ACC112 (cell line): ENCODE measurements around the gene INPP5A.
"Not testable (repeated sequence)": the region's sequence is repeated elsewhere in the genome, so short reads cannot be mapped to it uniquely, and the experiment has no call there.

Source experiments
- H2AFZ ChIP-seq: fragments of 200-600 bp; sonication (generic); one replicate; pipeline ENCODE4 v1.6.0; 2017; ENCODE audit warnings: antibody characterized with exemption, low read length; ENCODE audit not compliant: unreplicated experiment
- H3K27ac ChIP-seq: fragments of 200-600 bp; sonication (generic); 2 replicates; pipeline ENCODE4 v1.5.1; 2014; ENCODE audit warnings: low read depth, mild to moderate bottlenecking, antibody characterized with exemption, low read length, moderate library complexity
- H3K27me3 ChIP-seq: fragments of 200-600 bp; sonication (generic); 2 replicates; pipeline ENCODE4 v1.6.1; 2014; ENCODE audit warnings: mild to moderate bottlenecking, antibody characterized with exemption, low read length, moderate library complexity, mixed read lengths; ENCODE audit not compliant: insufficient read depth
- H3K36me3 ChIP-seq: fragments of 200-600 bp; sonication (generic); 2 replicates; pipeline ENCODE4 v1.6.1; 2016; ENCODE audit warnings: mild to moderate bottlenecking, antibody characterized with exemption, low read length, moderate library complexity, mixed read lengths; ENCODE audit not compliant: insufficient read depth
- H3K4me1 ChIP-seq: fragments of 200-600 bp; sonication (generic); one replicate; pipeline ENCODE4 v1.6.1; 2016; ENCODE audit warnings: low read length, mixed read lengths; ENCODE audit not compliant: insufficient read depth, unreplicated experiment, control insufficient read depth
- H3K4me3 ChIP-seq: fragments of 200-600 bp; sonication (generic); 2 replicates; pipeline ENCODE4 v1.5.1; 2014; ENCODE audit warnings: mild to moderate bottlenecking, low read depth, low read length
- H3K79me2 ChIP-seq: fragments of 200-600 bp; sonication (generic); one replicate; pipeline ENCODE4 v1.6.0; 2016; ENCODE audit warnings: low read length; ENCODE audit not compliant: control insufficient read depth, unreplicated experiment, insufficient read depth

INPP5A gene

GRCh38 chr10:132665946-132666704 is 128.5 kb downstream of the INPP5A start:
- Histone ChIP-seq H3K36me3 (no peaks in the 10 kb centered on the region), H3K27me3 (no peaks in the 10 kb centered on the region), H3K79me2 (peaks cover 5% of the 10 kb centered on the region), H3K27ac (peak overlapping the region; percentile 98), H3K4me1 (peaks cover 29% of the 10 kb centered on the region), H2AFZ (peak overlapping the region; percentile 45), H3K4me3 (peak overlapping the region; percentile 65)

- peaks cover 5% of the 10 kb centered on the region for H3K79me2 ChIP-seq
- peak overlapping the region; percentile 65 for H3K4me3 ChIP-seq
- no peaks in the 10 kb centered on the region for H3K36me3 ChIP-seq
- no peaks in the 10 kb centered on the region for H3K27me3 ChIP-seq
- H3K27ac ChIP-seq = peak overlapping the region; percentile 98
- peaks cover 29% of the 10 kb centered on the region for H3K4me1 ChIP-seq
- H2AFZ ChIP-seq = no peak overlapping the region
Observed at GRCh38 chr10:132666705-132667341, 129.2 kb downstream of the INPP5A start.

- Histone ChIP-seq H3K27me3 (no peaks in the 10 kb centered on the region), H3K4me3 (peak overlapping the region; percentile 65), H3K36me3 (no peaks in the 10 kb centered on the region), H3K27ac (peak overlapping the region; percentile 98), H3K79me2 (peaks cover 5% of the 10 kb centered on the region), H3K4me1 (peaks cover 29% of the 10 kb centered on the region), H2AFZ (no peak overlapping the region)
Observed at GRCh38 chr10:132667342-132668047, 129.9 kb downstream of the INPP5A start.

GRCh38 chr10:132668048-132668394 is 130.4 kb downstream of the INPP5A start:
- H3K4me3 ChIP-seq = peak overlapping the region; percentile 65
- H3K36me3 ChIP-seq = no peaks in the 10 kb centered on the region
- no peak overlapping the region for H2AFZ ChIP-seq
- H3K79me2 ChIP-seq = peaks cover 5% of the 10 kb centered on the region
- peaks cover 29% of the 10 kb centered on the region for H3K4me1 ChIP-seq
- H3K27me3 ChIP-seq = no peaks in the 10 kb centered on the region
- peak overlapping the region; percentile 98 for H3K27ac ChIP-seq

- H3K79me2 ChIP-seq = peaks cover 5% of the 10 kb centered on the region
- no peak overlapping the region for H3K27ac ChIP-seq
- H3K4me1 ChIP-seq = peaks cover 29% of the 10 kb centered on the region
- H3K4me3 ChIP-seq = no peak overlapping the region
- no peak overlapping the region for H2AFZ ChIP-seq
- H3K27me3 ChIP-seq = no peaks in the 10 kb centered on the region
- no peaks in the 10 kb centered on the region for H3K36me3 ChIP-seq
Observed at GRCh38 chr10:132669208-132669861, 131.7 kb downstream of the INPP5A start.

- H3K4me1 ChIP-seq = peaks cover 29% of the 10 kb centered on the region
- no peak overlapping the region for H3K4me3 ChIP-seq
- no peak overlapping the region for H2AFZ ChIP-seq
- H3K27ac ChIP-seq = no peak overlapping the region
- H3K36me3 ChIP-seq = no peaks in the 10 kb centered on the region
- peaks cover 5% of the 10 kb centered on the region for H3K79me2 ChIP-seq
- H3K27me3 ChIP-seq = no peaks in the 10 kb centered on the region
Observed at GRCh38 chr10:132670546-132671227, 133.1 kb downstream of the INPP5A start.

- Histone ChIP-seq H3K36me3 (no peaks in the 10 kb centered on the region), H3K4me1 (peaks cover 25% of the 10 kb centered on the region), H3K79me2 (peaks cover 5% of the 10 kb centered on the region), H3K27me3 (no peaks in the 10 kb centered on the region), H3K27ac (no peak overlapping the region), H2AFZ (no peak overlapping the region), H3K4me3 (no peak overlapping the region)
Observed at GRCh38 chr10:132671228-132672154, 133.9 kb downstream of the INPP5A start.

GRCh38 chr10:132673746-132674145 is 136.2 kb downstream of the INPP5A start:
- H2AFZ ChIP-seq, H3K79me2 ChIP-seq, H3K36me3 ChIP-seq, H3K4me3 ChIP-seq, H3K27ac ChIP-seq, H3K27me3 ChIP-seq, H3K4me1 ChIP-seq: not testable (repeated sequence)

GRCh38 chr10:132674311-132674710 is 136.7 kb downstream of the INPP5A start:
- Histone ChIP-seq H3K79me2 (no peaks in the 10 kb centered on the region), H3K36me3 (no peaks in the 10 kb centered on the region)

More at GRCh38 chr10:132674311-132674710, 136.7 kb downstream of the INPP5A start:
- no peak overlapping the region for H2AFZ ChIP-seq
- H3K27ac ChIP-seq = no peak overlapping the region
- H3K4me1 ChIP-seq = peaks cover 6% of the 10 kb centered on the region
- H3K27me3 ChIP-seq = no peaks in the 10 kb centered on the region
- H3K4me3 ChIP-seq = no peak overlapping the region
